A673 (cell line): ENCODE measurements around the gene DIAPH1.

ENCODE experiments used
- EZH2 ChIP-seq: fragments of 200-600 bp; sonication (generic); IDR thresholded peaks from 2 replicates; pipeline ENCODE4 v1.6.1; 2017; ENCODE audit warnings: borderline replicate concordance, low read depth, mild to moderate bottlenecking, mixed read lengths, antibody characterized with exemption, low read length; ENCODE audit not compliant: poor library complexity, severe bottlenecking
- TF ChIP-seq, protein P1 (sequence below): fragments of 300-800, 200-600 bp; sonication (generic); conservative IDR thresholded peaks from 2 replicates; pipeline ENCODE4 v1.5.1; 2017; ENCODE audit warnings: low read depth, mild to moderate bottlenecking, antibody characterized with exemption, low read length, moderate library complexity, mixed read lengths

DNA sequence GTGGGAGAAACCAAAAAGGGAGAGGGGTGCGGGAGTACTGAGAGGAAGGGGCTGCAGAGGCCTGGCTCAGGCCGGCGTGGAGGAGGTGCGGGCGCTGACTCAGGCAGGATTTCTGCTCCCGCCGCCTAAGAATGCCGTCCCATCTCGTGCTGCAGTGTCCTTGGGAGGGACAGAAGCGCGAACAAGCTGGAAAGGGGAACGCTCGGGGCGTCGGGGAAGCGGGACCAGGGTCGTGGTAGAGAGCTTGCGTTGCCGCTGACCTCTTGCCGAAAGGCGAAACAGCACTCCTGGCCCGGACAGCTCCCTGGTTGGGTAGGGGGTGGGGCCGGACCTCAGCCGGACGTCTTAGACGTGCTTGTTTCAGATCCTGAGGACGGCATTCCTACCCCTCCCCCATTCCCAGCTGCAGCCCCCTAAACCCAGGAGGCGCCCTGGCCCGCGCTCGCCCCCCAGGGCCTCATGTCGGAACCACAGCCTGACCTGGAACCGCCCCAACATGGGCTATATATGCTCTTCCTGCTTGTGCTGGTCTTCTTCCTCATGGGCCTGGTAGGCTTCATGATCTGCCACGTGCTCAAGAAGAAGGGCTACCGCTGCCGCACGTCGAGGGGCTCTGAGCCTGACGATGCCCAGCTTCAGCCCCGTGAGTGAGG is 19.1 kb upstream of the DIAPH1 start:
- TF ChIP-seq EZH2 = no peak
- TF ChIP-seq, protein P1, sequence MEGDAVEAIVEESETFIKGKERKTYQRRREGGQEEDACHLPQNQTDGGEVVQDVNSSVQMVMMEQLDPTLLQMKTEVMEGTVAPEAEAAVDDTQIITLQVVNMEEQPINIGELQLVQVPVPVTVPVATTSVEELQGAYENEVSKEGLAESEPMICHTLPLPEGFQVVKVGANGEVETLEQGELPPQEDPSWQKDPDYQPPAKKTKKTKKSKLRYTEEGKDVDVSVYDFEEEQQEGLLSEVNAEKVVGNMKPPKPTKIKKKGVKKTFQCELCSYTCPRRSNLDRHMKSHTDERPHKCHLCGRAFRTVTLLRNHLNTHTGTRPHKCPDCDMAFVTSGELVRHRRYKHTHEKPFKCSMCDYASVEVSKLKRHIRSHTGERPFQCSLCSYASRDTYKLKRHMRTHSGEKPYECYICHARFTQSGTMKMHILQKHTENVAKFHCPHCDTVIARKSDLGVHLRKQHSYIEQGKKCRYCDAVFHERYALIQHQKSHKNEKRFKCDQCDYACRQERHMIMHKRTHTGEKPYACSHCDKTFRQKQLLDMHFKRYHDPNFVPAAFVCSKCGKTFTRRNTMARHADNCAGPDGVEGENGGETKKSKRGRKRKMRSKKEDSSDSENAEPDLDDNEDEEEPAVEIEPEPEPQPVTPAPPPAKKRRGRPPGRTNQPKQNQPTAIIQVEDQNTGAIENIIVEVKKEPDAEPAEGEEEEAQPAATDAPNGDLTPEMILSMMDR = peak; percentile 47
